Measurements from ENCODE around the gene MARS1.
A peak's percentile ranks its signal among the peaks of the same experiment; 100 is the strongest.

Gene MARS1

DNA sequence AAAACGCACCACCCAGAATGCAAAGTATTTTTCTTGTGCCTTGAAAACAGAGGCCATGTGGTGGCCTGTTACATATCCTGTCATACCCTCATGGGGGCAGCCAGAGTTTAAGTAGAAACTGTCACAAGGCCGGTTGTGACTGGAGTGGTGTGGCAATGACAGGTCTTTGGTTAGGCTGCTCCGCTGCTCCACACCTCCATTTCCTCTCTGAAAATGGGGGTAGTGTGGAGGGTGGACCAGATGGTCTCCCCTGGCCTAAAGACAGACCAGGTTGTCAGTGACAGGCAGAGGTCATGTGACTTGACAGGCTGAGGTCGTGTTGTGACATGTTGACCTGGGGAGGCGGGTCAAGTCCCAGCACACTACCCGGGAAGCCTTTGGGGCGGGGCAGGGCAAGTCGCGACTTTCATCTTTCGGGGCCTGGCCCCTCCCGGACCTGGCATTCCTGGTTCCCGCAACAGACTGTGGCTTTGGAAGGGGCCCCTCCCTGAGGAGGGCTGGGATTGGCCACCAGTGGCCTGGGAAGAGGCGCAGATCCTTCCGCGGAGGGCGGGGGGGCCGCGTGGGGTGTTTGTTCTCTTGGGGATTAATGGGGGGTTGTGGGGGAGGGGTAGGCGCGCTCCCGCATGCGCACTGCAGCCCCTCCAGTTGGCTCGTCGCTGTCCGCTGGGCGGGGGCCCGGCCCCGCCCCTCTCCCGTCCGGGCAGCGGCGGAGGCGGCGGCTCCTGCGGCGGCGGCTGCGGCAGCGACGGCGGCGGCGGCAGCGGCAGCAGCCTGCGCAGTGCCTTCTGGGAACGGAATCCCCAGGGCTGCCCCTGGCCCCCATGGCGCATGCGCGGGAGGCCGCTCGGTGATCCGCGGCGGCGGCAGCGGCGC, 34.4 kb downstream of the MARS1 start, which contains the start of gene MBD6 (continued):
- TF ChIP-seq, protein P1, sequence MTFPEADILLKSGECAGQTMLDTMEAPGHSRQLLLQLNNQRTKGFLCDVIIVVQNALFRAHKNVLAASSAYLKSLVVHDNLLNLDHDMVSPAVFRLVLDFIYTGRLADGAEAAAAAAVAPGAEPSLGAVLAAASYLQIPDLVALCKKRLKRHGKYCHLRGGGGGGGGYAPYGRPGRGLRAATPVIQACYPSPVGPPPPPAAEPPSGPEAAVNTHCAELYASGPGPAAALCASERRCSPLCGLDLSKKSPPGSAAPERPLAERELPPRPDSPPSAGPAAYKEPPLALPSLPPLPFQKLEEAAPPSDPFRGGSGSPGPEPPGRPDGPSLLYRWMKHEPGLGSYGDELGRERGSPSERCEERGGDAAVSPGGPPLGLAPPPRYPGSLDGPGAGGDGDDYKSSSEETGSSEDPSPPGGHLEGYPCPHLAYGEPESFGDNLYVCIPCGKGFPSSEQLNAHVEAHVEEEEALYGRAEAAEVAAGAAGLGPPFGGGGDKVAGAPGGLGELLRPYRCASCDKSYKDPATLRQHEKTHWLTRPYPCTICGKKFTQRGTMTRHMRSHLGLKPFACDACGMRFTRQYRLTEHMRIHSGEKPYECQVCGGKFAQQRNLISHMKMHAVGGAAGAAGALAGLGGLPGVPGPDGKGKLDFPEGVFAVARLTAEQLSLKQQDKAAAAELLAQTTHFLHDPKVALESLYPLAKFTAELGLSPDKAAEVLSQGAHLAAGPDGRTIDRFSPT (tag by site-specific recombination; IDR thresholded peaks at IDR 0.05) = 0 out of 2 replicates have a peak, but pooled peaks have one; percentile 56
- TF ChIP-seq, protein P2, sequence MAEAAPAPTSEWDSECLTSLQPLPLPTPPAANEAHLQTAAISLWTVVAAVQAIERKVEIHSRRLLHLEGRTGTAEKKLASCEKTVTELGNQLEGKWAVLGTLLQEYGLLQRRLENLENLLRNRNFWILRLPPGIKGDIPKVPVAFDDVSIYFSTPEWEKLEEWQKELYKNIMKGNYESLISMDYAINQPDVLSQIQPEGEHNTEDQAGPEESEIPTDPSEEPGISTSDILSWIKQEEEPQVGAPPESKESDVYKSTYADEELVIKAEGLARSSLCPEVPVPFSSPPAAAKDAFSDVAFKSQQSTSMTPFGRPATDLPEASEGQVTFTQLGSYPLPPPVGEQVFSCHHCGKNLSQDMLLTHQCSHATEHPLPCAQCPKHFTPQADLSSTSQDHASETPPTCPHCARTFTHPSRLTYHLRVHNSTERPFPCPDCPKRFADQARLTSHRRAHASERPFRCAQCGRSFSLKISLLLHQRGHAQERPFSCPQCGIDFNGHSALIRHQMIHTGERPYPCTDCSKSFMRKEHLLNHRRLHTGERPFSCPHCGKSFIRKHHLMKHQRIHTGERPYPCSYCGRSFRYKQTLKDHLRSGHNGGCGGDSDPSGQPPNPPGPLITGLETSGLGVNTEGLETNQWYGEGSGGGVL (tag by site-specific recombination; IDR thresholded peaks at IDR 0.05) = peak; percentile 71
- TF ChIP-seq ZNF558 (tag by site-specific recombination; IDR thresholded peaks at IDR 0.05) (0 out of 2 replicates have a peak, but pooled peaks have one; percentile 23), KLF1 (tag by site-specific recombination; IDR thresholded peaks at IDR 0.05) (peak; percentile 94), IKZF3 (tag by site-specific recombination; IDR thresholded peaks at IDR 0.05) (peak; percentile 98), ZBTB20 (tag by site-specific recombination; IDR thresholded peaks at IDR 0.05) (peak; percentile 87), ZNF324 (tag by site-specific recombination; IDR thresholded peaks at IDR 0.05) (peak; percentile 74; the same call in 1 of the 2 replicates), ZNF24 (tag by site-specific recombination; IDR thresholded peaks at IDR 0.05) (peak; percentile 83), WT1 (tag by site-specific recombination; IDR thresholded peaks at IDR 0.05) (peak; percentile 68; the same call in 1 of the 2 replicates), ZNF76 (tag by site-specific recombination; IDR thresholded peaks at IDR 0.05; ENCODE audit: borderline replicate concordance, low read depth) (peak; percentile 47; the same call in 1 of the 2 replicates), KLF9 (tag by site-specific recombination; IDR thresholded peaks at IDR 0.05; ENCODE audit: low read depth) (peak; percentile 74), ZNF843 (tag by site-specific recombination; IDR thresholded peaks at IDR 0.05) (peak; percentile 60), TCF7L2 (IDR thresholded peaks at IDR 0.05; ENCODE audit: borderline replicate concordance, low read depth, low read length) (peak; percentile 83), PBX3 (CRISPR knock-in tag; IDR thresholded peaks at IDR 0.05) (peak; percentile 9; the same call in 1 of the 2 replicates), SP2 (tag by site-specific recombination; IDR thresholded peaks at IDR 0.05) (peak; percentile 75), ZNF266 (tag by site-specific recombination; IDR thresholded peaks at IDR 0.05; ENCODE audit: low read depth) (no peak), GLIS2 (tag by site-specific recombination; IDR thresholded peaks at IDR 0.05) (peak; percentile 99), ZFP69B (tag by site-specific recombination; IDR thresholded peaks at IDR 0.05) (peak; percentile 63), MZF1 (tag by site-specific recombination; IDR thresholded peaks at IDR 0.05; ENCODE audit: borderline replicate concordance) (peak; percentile 27; the same call in 1 of the 2 replicates), ZBTB10 (tag by site-specific recombination; IDR thresholded peaks at IDR 0.05) (peak; percentile 99), ZNF391 (tag by site-specific recombination; IDR thresholded peaks at IDR 0.05; ENCODE audit: borderline replicate concordance, low read depth) (peak; percentile 71; the same call in 1 of the 2 replicates), ZBTB17 (tag by site-specific recombination; IDR thresholded peaks at IDR 0.05) (peak; percentile 57; the same call in 1 of the 2 replicates), ZBTB1 (tag by site-specific recombination; IDR thresholded peaks at IDR 0.05) (peak; percentile 77), TSHZ1 (tag by site-specific recombination; IDR thresholded peaks at IDR 0.05; ENCODE audit: borderline replicate concordance) (peak; percentile 65; the same call in 1 of the 2 replicates)
- TF ChIP-seq, protein P3, sequence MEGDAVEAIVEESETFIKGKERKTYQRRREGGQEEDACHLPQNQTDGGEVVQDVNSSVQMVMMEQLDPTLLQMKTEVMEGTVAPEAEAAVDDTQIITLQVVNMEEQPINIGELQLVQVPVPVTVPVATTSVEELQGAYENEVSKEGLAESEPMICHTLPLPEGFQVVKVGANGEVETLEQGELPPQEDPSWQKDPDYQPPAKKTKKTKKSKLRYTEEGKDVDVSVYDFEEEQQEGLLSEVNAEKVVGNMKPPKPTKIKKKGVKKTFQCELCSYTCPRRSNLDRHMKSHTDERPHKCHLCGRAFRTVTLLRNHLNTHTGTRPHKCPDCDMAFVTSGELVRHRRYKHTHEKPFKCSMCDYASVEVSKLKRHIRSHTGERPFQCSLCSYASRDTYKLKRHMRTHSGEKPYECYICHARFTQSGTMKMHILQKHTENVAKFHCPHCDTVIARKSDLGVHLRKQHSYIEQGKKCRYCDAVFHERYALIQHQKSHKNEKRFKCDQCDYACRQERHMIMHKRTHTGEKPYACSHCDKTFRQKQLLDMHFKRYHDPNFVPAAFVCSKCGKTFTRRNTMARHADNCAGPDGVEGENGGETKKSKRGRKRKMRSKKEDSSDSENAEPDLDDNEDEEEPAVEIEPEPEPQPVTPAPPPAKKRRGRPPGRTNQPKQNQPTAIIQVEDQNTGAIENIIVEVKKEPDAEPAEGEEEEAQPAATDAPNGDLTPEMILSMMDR (tag by site-specific recombination; IDR thresholded peaks at IDR 0.05) = no peak
